DND-41 (cell line): Measurements from ENCODE around the gene AFF3.

ENCODE experiments used
- ATAC-seq: fragments of 200-7000 bp; cut with Tn5 transposase; 3 replicates; pipeline ENCODE4 v1.9.1; 2021; ENCODE audit warnings: low read depth; ENCODE audit not compliant: insufficient read depth
- DNase-seq: peaks from one replicate; pipeline ENCODE4 v3.0.0-alpha.2; 2020
- H2AFZ ChIP-seq: 2 replicates; pipeline ENCODE4 v1.6.0; 2012; ENCODE audit warnings: low read depth, low read length
- H3K27ac ChIP-seq: 2 replicates; pipeline ENCODE4 v1.5.1; 2012; ENCODE audit warnings: low read length, inconsistent platforms
- H3K27me3 ChIP-seq: fragments of 200-600 bp; sonication (generic); 2 replicates; pipeline ENCODE4 v1.6.0; 2012; ENCODE audit warnings: low read length, mild to moderate bottlenecking, inconsistent platforms; ENCODE audit not compliant: insufficient read depth, poor library complexity
- H3K36me3 ChIP-seq: 2 replicates; pipeline ENCODE4 v1.5.1; 2012; ENCODE audit warnings: low read length, inconsistent platforms; ENCODE audit not compliant: insufficient read depth
- H3K4me1 ChIP-seq: 2 replicates; pipeline ENCODE4 v1.5.1; 2012; ENCODE audit warnings: mild to moderate bottlenecking, low read length; ENCODE audit not compliant: insufficient read depth
- H3K4me2 ChIP-seq: 2 replicates; pipeline ENCODE4 v1.6.0; 2012; ENCODE audit warnings: mild to moderate bottlenecking, moderate library complexity, low read length, inconsistent platforms; ENCODE audit not compliant: insufficient read depth
- H3K4me3 ChIP-seq, 2 experiments: fragments of 200-600 bp in 1 of 2; shearing (Covaris generic) in 1 of 2; 2 replicates each; pipeline ENCODE4 v1.5.1; 2012 to 2016; ENCODE audit warnings: inconsistent platforms in 2 of 2, low read length in 2 of 2, mild to moderate bottlenecking in 2 of 2, low read depth in 1 of 2, moderate library complexity in 1 of 2
- H3K79me2 ChIP-seq: 2 replicates; pipeline ENCODE4 v1.6.0; 2012; ENCODE audit warnings: low read length, inconsistent platforms; ENCODE audit not compliant: insufficient read depth
- H3K9ac ChIP-seq: 2 replicates; pipeline ENCODE4 v1.6.0; 2012; ENCODE audit warnings: low read depth, mild to moderate bottlenecking, inconsistent platforms, low read length, moderate library complexity
- H3K9me3 ChIP-seq: 2 replicates; pipeline ENCODE4 v1.5.1; 2012; ENCODE audit warnings: low read length, moderate library complexity, mild to moderate bottlenecking, inconsistent platforms; ENCODE audit not compliant: insufficient read depth, severe bottlenecking
- H4K20me1 ChIP-seq: 2 replicates; pipeline ENCODE4 v1.6.0; 2012; ENCODE audit warnings: low read length; ENCODE audit not compliant: insufficient read depth
- CTCF ChIP-seq: IDR thresholded peaks from 2 replicates; pipeline ENCODE4 v1.5.1; 2012; ENCODE audit warnings: borderline replicate concordance, low read length, moderate library complexity, mild to moderate bottlenecking; ENCODE audit not compliant: poor library complexity, severe bottlenecking; ENCODE audit errors: extremely low read depth
- EZH2 ChIP-seq: IDR thresholded peaks from 3 replicates; pipeline ENCODE4 v1.6.1; 2012; ENCODE audit warnings: borderline replicate concordance, low read depth, mild to moderate bottlenecking, moderate library complexity, low read length, inconsistent platforms; ENCODE audit not compliant: severe bottlenecking

The AFF3 gene

GRCh38 chr2:100186126-100186525, 43.7 kb upstream of the AFF3 start:
- H3K9ac ChIP-seq, result no peak overlapping the region
- no peak for DNase-seq
- no peaks in the 10 kb centered on the region for H4K20me1 ChIP-seq
- no peaks in the 10 kb centered on the region for H3K9me3 ChIP-seq
- H3K27me3 ChIP-seq, result no peaks in the 10 kb centered on the region
- no peak overlapping the region for H3K4me3 ChIP-seq
- no peaks in the 10 kb centered on the region for H3K79me2 ChIP-seq
- H3K4me1 ChIP-seq, result no peaks in the 10 kb centered on the region
- H3K4me2 ChIP-seq, result no peak overlapping the region
- no peak overlapping the region for H3K27ac ChIP-seq
- H2AFZ ChIP-seq, result no peak overlapping the region
- ATAC-seq, result no peak
- TF ChIP-seq CTCF (no peak), EZH2 (no peak)
- H3K36me3 ChIP-seq, result no peaks in the 10 kb centered on the region

- H3K4me2 ChIP-seq, result no peak overlapping the region
- no peaks in the 10 kb centered on the region for H3K9me3 ChIP-seq
- no peak overlapping the region for H3K4me3 ChIP-seq
- no peaks in the 10 kb centered on the region for H3K27me3 ChIP-seq
- no peaks in the 10 kb centered on the region for H3K36me3 ChIP-seq
- H3K9ac ChIP-seq, result no peak overlapping the region
- no peaks in the 10 kb centered on the region for H3K79me2 ChIP-seq
- H3K27ac ChIP-seq, result no peak overlapping the region
- DNase-seq, result no peak
- no peak for ATAC-seq
- no peaks in the 10 kb centered on the region for H4K20me1 ChIP-seq
- TF ChIP-seq EZH2, result no peak
- no peak for TF ChIP-seq CTCF
- no peaks in the 10 kb centered on the region for H3K4me1 ChIP-seq
- H2AFZ ChIP-seq, result no peak overlapping the region
These were observed 43.1 kb upstream of the AFF3 start for GRCh38 chr2:100185516-100185915.

- H3K36me3 ChIP-seq, result no peaks in the 10 kb centered on the region
- H3K27me3 ChIP-seq, result no peaks in the 10 kb centered on the region
- H3K4me2 ChIP-seq, result no peak overlapping the region
- H4K20me1 ChIP-seq, result no peaks in the 10 kb centered on the region
- no peak overlapping the region for H3K4me3 ChIP-seq
- no peak for ATAC-seq
- TF ChIP-seq CTCF (no peak), EZH2 (no peak)
- no peak overlapping the region for H2AFZ ChIP-seq
- no peaks in the 10 kb centered on the region for H3K9me3 ChIP-seq
- no peaks in the 10 kb centered on the region for H3K79me2 ChIP-seq
- H3K4me1 ChIP-seq, result no peaks in the 10 kb centered on the region
- DNase-seq, result no peak
- no peak overlapping the region for H3K9ac ChIP-seq
- H3K27ac ChIP-seq, result no peak overlapping the region
These were observed 42.7 kb upstream of the AFF3 start for GRCh38 chr2:100185105-100185504.
